Keratinocyte (primary cell): Measurements from ENCODE around the gene FCRL5.

Experiments used
- EZH2 ChIP-seq: IDR thresholded peaks from one replicate; pipeline ENCODE4 v1.6.1; 2012; ENCODE audit warnings: inconsistent platforms, mild to moderate bottlenecking, low read length, moderate library complexity
- TF ChIP-seq, protein P1 (sequence below), 3 experiments: IDR thresholded peaks in 1 of 3; conservative IDR thresholded peaks in 1 of 3; optimal IDR thresholded peaks in 1 of 3; 2 replicates in 2 of 3; 3 replicates in 1 of 3; pipeline versions ENCODE3 to v1.5.1; 2011; ENCODE audit warnings: low read length in 3 of 3, mild to moderate bottlenecking in 3 of 3, moderate library complexity in 2 of 3, control low read depth in 1 of 3, inconsistent platforms in 1 of 3; ENCODE audit not compliant: insufficient read depth in 2 of 3; ENCODE audit errors: extremely low read depth in 1 of 3

DNA sequence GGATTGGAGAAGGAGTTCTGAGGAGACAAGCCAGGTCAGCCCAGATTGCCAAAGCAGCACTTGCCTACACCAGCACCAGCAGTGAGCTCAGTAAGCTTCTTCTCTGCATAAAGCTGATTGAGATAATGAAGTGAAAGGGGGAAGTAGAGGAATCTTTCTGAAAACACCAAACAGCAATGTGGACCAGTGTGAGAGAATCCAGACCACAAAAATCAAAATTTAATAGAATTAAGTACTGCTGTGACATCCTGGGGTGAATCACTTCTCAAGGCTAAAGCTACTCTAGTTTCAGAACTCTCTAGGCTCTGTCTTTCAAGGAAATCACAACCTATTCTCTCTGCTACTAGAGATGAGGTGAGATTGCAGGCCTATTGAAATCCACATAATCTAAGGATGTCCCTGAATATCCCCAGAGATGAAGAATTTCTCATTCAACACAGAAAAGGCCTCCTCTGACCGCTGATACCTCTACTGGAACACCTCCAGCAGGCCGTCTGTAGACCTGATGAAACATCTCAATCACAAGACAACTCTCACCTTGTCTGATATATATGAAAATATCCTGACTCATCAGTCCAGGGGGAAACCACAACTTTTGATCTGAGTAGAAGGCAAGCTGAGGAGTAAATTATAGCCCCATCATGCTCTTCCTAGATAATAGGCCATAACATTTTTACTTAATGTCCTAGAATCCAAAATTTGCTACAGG, 45.8 kb upstream of the FCRL5 start, which contains the start of gene FCRL4:
- TF ChIP-seq, protein P1, sequence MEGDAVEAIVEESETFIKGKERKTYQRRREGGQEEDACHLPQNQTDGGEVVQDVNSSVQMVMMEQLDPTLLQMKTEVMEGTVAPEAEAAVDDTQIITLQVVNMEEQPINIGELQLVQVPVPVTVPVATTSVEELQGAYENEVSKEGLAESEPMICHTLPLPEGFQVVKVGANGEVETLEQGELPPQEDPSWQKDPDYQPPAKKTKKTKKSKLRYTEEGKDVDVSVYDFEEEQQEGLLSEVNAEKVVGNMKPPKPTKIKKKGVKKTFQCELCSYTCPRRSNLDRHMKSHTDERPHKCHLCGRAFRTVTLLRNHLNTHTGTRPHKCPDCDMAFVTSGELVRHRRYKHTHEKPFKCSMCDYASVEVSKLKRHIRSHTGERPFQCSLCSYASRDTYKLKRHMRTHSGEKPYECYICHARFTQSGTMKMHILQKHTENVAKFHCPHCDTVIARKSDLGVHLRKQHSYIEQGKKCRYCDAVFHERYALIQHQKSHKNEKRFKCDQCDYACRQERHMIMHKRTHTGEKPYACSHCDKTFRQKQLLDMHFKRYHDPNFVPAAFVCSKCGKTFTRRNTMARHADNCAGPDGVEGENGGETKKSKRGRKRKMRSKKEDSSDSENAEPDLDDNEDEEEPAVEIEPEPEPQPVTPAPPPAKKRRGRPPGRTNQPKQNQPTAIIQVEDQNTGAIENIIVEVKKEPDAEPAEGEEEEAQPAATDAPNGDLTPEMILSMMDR (optimal IDR thresholded peaks at IDR 0.05 in 1 of 3, IDR thresholded peaks at IDR 0.05 in 1 of 3, conservative IDR thresholded peaks at IDR 0.05 in 1 of 3; ENCODE audit: extremely low read depth in 1 of 3, insufficient read depth in 2 of 3, low read length in 3 of 3), result no peak
- TF ChIP-seq EZH2, result no peak
